Transverse colon (tissue), 4 donors: Measurements from ENCODE around the gene SRSF2.

ENCODE experiments used
- POLR2A ChIP-seq: fragments of 450-650 bp; IDR thresholded peaks from one replicate; pipeline ENCODE4 v1.6.1; 2016; ENCODE audit warnings: antibody characterized with exemption, mild to moderate bottlenecking, moderate library complexity
- POLR2AphosphoS5 ChIP-seq, 3 donors: sonication (generic); formaldehyde crosslinking; IDR thresholded peaks; one replicate each; pipeline ENCODE4 v1.6.1; 2016; ENCODE audit warnings: antibody characterized with exemption in 3 of 3
- TF ChIP-seq, protein P1 (sequence below), 5 experiments: fragments of 200-600 bp in 3 of 5; fragments of 450-650 bp in 2 of 5; sonication (generic) in 3 of 5; IDR thresholded peaks; 1 replicate in 2 of 5; 2 replicates in 3 of 5; pipeline ENCODE4 v1.5.1; 2016 to 2017; ENCODE audit warnings: antibody characterized with exemption in 5 of 5, inconsistent platforms in 3 of 5, mild to moderate bottlenecking in 2 of 5, moderate library complexity in 1 of 5

- TF ChIP-seq, protein P1, sequence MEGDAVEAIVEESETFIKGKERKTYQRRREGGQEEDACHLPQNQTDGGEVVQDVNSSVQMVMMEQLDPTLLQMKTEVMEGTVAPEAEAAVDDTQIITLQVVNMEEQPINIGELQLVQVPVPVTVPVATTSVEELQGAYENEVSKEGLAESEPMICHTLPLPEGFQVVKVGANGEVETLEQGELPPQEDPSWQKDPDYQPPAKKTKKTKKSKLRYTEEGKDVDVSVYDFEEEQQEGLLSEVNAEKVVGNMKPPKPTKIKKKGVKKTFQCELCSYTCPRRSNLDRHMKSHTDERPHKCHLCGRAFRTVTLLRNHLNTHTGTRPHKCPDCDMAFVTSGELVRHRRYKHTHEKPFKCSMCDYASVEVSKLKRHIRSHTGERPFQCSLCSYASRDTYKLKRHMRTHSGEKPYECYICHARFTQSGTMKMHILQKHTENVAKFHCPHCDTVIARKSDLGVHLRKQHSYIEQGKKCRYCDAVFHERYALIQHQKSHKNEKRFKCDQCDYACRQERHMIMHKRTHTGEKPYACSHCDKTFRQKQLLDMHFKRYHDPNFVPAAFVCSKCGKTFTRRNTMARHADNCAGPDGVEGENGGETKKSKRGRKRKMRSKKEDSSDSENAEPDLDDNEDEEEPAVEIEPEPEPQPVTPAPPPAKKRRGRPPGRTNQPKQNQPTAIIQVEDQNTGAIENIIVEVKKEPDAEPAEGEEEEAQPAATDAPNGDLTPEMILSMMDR (IDR thresholded peaks at IDR 0.05): no peak
- TF ChIP-seq POLR2A (no peak), POLR2AphosphoS5 (IDR thresholded peaks at IDR 0.05) (no peak)
These were observed 16.2 kb downstream of the SRSF2 start for GRCh38 chr17:76720941-76721340.
